Activated CD8-positive, alpha-beta memory T cell treated with anti-CD3 and anti-CD28 coated beads, Interleukin-2, amount 50 U/mL, for 24 hours (primary cell): ENCODE measurements around the gene SLC35A3.
A peak's percentile ranks its signal among the peaks of the same experiment; 100 is the strongest.
"Not testable (repeated sequence)": the region's sequence is repeated elsewhere in the genome, so short reads cannot be mapped to it uniquely, and the experiment has no call there.

ENCODE experiments used
- DNase-seq: peaks from one replicate; pipeline ENCODE4 v3.0.0-alpha.2; 2020; ENCODE audit errors: extremely low read depth

The SLC35A3 gene

DNA sequence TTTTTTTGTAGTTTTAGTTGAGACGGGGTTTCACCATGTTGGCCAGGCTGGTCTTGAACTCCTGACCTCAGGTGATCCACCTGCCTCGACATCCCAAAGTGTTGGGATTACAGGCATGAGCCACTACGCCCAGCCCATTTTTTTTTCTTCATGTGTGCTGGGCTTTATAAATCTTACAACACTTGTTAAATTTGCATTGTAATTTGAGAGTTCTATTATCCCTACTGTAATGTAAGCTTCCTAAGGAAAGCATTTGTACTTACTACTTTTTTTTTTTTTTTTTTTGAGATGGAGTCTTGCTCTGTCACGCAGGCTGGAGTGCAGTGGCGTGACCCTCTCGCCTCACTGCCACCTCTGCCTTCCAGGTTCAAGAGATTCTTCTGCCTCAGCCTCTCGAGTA lies 2.3 kb downstream of the SLC35A3 start:
- not testable (repeated sequence) for DNase-seq

DNA sequence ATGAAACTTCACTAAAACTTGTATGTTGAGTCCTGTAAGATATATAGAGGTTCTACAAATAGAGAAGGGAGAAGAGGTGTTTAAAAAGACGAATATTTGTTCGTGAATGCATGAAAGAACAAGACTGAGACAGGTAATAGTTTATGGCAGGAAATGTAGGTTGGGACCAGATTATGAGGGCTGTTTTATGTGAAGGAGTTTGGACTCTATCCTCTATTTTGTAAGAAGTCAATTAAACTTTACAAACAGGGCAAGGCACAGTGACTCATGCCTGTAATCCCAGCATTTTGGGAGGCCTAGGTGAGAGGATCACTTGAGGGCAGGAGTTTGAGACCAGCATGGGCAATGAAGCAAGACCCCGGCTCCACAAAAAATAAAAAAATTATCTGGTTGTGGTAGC lies 5.7 kb downstream of the SLC35A3 start:
- DNase-seq: no peak

DNA sequence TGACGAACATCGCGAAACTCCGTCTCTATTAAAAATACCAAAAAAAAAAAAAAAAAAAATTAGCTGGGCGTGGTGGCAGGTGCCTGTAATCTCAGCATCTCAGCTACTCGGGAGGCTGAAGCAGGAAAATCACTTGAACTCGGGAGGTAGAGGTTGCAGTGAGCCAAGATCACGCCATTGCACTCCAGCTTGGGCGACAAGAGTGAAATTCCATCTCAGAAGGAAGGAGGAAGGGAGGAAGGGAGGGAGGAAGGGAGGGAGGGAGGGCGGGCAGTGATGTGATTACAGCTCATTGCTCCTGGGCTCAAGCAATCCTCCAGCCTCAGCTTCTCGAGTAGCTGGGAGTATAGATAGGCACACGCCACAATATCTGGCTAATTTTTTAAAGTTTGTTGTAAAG lies 7.5 kb downstream of the SLC35A3 start:
- DNase-seq: not testable (repeated sequence)

DNA sequence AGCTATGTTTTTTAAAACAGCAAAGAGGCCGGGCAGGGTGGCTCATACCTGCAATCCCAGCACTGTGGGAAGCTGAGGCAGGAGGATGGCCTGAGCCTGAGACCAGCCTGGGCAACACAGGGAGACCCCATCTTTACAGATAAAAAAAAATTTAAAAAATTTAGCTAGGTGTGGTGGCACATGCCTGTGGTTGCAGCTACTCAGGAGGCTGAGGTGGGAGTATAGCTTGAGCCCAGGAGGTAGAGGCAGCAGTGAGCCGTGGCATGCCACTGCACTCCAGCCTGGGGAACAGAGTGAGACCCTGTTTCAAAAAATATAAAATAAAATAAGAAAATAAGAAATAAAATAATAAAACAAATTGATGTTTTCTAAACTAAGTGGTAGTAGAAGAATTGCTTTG lies 8.4 kb downstream of the SLC35A3 start:
- no peak for DNase-seq

DNA sequence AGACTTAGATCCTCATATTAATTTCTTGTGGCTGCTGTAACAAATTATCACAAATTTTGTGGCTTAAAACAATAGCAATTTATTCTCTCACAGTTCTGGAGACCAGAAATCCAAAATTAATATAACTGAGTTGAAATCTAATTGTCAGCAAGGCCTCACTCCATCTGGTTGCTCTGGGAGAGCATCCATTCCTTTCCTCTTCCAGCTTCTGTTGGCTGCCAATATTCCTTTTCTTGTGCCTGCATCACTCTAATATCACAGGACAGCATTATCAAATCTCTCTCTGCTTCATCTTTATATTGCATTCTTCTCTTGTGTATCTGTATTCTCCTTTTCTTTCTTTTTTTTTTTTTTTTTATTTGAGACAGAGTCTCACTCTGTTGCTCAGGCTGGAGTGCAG lies 9.3 kb downstream of the SLC35A3 start:
- DNase-seq: no peak

DNA sequence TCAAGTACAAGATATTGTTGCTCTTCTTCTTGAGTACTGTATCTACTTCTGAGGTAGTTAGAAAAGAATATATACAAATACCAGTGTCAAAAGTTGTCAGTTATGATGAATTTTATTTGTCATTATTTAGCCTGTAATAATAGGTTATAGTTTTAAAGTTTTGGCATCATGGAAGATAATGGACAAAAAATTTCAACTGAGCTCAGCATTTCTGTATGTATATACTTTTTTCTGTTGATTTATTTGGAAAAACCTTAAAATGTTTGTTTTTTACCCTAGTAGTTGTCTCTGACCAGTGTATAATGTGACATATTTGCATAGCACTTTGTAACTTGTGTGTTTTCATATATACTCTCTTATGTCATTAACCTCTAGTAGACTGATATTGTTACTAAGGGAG lies 11.1 kb downstream of the SLC35A3 start:
- no peak for DNase-seq

DNA sequence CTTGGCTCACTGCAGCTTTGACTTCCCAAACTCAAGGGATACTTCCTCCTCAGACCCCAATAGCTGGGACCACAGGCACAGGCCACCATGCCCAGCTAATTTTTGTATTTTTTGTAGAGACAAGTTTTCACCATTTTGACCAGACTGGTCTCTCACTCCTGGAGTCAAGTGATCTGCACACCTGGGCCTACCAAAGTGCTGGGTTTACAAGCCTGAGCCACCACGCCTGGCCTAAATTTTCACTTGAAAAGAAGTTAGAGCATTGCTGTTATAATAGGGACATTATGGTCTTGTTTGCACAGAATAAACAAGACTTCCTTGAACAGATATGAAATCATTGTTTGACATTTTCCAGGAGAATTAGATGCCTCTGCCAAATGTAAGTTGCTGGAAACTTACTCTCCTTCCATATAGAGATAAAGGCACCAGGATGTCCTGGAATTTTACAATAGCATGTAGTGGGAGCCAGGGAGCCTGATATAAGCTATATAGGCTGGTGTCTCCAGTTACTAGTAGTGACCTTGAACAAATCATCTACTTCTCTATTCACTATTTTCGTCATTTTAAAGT lies 16.9 kb downstream of the SLC35A3 start:
- no peak for DNase-seq

DNA sequence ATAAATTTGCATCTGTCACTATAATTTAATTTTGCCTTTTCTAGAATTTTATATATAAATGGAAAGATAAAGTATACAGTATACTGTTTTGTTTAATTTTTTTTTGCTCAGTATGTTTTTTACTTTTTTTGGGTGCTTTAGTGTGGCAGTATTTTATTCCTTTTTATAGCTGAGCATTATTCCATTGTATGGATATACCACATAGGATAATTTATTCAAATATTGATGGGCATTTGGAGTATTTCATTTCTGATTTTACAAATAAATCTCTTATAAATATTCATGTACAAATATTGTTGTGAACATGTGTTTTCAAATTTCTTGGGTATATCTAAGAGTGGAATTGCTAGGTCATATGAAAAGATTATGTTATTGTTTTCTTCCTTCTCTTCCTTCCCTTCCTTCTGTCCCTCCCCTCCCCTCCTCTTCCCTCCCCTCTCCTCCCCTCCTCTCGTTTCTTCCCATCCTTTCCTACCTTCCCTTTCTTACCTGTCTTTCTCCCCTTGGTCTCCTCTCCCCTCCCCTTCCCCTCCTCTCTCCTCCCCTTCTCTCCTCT lies 18.5 kb downstream of the SLC35A3 start:
- DNase-seq: no peak

DNA sequence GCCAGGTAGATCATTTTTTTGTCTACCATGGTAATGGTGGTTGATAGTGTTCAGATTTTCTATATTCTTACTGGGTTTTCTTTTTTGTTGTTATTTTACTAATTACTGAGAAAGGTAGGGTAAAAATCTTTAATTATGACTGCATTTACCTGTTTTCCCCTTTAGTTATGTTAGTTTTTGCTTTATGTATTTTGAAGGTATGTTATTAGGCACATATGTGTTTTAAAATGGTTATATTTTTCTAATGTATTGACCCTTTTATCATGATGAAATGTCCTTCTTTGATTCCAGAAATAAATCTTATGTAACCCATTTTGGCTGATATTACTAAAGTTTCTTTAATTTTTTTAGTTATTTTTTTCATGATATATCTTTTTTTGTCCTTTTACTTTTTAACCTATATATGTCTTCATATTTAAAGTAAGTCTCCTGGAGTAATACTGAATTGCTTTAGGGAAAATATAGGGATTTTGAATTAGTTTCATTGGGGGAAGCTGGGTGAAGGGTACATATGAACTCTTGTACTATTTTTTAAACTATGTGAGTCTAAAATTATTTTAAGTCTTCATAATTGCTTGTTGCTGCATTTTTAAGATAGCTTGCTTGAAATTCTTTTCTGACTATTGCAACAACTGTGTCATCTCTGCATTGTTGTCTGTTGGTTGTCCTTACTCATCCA lies 22.4 kb downstream of the SLC35A3 start:
- DNase-seq: no peak

DNA sequence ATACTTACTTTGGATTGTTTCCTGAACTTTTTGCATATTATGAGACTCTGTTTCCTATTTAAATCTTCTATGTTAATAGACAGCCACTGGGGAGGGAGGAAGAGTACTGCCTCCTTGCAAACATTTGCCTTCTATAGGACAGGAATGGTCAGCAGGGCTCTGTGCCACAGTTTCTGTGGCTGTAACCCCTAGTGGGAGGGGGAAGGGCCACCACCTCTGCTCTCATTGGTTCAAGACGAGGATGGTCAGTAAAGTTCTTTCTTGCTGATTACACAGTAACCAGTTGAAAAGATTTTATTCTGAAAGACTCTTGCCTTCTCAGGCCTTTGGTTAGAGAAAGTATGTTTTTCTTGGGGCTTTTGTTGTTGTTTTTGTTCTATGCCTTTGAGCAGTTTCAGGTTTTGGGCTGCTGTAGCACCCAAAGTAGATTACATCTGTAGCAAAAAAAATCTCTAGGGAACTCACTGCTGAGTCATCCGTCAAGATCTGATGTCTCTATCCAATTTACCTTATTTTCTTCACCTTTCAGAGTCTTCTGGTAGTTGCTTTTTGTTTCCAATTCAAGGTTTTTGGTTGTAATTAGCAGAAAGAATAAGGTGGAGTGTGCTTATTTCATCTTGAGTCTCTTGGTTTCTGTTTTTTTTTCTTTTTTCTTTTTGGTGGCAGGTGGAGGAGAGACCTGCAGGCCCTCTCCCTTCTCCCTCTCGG lies 23.1 kb downstream of the SLC35A3 start:
- DNase-seq: no peak

DNA sequence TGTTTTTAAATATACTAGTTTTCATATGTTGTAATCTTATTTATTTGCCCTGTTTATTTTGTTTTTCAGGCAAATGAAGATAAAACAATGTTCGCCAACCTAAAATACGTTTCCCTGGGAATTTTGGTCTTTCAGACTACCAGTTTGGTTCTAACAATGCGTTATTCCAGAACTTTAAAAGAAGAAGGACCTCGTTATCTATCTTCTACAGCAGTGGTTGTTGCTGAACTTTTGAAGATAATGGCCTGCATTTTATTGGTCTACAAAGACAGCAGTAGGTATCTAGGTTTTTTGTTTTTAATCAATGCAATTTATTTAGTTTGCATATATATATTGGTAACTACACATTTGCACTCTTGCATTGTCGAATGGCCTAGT lies 23.7 kb downstream of the SLC35A3 start:
- no peak for DNase-seq

DNA sequence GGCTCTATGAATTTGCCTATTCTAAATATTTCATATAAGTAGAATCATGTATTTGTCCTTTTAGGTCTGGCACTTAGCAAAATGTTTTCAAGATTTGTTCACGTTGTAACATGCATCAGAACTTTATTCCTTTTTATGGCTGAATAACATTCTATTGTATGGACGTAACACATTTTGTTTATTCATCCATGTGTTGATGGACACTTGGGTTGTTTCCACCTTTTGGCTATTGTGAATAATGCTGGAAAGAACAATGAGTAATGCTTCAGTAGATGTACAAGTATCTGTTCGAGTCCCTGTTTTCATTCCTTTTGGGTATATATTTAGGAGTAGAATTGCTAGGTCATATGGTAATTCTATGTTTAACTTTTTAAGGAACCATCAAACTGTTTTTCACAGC lies 24.7 kb downstream of the SLC35A3 start:
- no peak for DNase-seq

DNA sequence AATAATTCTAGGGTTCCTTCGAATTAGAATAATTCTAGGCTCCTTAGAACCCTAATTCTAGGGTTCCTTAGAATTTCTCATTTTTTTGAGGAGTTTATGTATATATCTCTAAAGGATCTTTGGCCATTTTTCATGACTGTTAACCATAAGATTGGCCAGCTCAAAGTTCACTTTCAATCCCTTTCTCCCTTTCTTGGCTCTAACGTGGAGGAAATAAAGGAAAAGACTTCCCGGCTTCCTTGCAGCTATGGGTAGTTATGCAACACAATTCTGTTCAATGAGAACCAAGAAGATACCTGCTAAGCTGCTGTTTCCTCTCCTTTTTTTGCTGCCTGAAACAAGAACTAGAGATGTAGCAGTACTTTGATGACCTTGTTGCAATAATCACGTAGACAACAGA lies 27.2 kb downstream of the SLC35A3 start:
- DNase-seq: no peak

DNA sequence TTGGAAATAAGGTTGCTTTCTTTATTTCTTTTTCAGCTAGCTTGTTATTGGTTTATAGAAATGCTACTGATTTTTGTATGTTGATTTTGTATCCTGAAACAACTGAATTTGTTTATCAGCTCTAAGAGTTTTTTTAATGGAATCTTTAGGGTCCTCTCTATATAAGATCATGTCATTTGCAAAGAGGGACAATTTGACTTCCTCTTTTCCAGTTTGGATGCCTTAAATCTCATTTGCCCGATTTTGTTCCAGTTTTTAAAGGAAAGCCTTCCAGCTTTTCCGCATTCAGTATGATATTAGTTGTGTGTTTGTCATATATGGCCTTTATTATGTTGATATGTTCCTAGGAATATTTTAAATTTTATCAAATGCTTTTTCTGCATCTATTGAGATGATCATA lies 31.7 kb downstream of the SLC35A3 start:
- DNase-seq: no peak

DNA sequence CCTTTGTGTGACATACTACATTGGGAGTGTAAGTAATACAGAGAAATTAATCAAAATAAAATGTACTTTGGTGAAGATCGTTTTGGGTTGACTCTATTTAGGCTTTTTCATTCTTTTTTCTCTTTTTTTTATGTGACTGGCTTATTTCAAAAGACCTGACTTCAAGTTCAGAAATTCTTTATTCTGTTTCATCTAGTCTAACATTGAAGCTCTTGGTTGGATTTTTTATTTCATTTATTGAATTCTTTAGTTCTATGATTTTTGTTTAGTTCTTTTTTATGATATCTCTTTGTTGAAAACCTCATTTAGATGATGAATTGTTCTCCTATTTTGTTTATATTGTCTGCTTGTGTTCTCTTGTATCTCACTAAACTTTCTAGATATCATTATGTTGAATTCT lies 35.6 kb downstream of the SLC35A3 start:
- DNase-seq: no peak

DNA sequence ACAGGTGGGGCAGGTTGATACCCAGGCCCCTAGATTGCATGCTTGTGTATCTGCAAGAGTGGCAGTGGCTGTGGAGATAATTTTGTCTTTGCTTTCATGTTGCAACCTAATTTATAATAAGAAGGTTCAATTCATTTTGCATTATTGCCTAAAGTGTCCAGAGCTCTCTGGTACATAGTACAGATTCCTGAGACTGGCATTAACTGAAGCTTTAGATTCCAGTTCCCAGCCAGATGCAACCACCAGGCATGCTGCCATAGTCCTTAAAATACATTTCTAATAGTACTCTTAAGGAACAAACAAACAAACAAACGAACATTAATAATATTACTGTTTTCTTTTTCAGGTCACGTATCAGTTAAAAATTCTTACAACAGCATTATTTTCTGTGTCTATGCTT lies 36.9 kb downstream of the SLC35A3 start:
- no peak for DNase-seq

DNA sequence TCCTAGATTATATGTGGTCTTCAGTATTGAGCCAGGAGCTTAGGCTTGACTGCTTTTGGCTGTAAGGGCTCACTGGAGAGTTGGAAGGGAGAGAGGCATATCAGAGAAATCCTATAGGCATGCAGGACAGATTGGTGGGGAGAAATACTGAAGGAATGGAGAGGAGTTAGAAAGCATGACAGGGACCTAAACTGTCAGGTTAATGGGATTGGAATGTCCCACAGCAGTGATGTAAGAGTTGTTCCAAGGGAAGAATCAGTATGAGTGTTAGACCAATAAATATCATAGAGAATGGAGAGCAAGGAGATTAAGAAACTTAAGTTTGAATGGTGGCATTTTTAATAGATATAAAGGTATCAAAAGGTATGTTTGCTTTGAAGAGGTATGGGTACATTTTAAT lies 39.7 kb downstream of the SLC35A3 start:
- no peak for DNase-seq

DNA sequence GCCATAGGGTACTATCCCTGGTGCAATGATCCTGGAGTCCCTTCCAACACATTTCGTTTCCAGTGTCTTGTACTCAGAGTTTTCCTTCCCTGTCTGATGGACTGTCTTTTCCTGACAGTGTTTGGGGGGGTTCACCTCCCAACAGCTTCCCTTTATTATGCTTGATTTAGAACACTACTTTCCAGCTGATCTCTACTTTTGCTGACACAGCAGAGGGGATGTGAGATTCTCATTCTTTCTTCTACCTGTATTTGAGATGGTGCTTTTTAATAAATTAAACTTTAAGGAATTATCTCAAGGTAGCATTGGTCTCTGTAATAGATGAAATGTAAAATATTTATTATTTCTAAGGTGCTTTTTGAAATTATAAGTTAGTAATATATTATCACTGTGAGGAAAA lies 41.0 kb downstream of the SLC35A3 start:
- no peak for DNase-seq

DNA sequence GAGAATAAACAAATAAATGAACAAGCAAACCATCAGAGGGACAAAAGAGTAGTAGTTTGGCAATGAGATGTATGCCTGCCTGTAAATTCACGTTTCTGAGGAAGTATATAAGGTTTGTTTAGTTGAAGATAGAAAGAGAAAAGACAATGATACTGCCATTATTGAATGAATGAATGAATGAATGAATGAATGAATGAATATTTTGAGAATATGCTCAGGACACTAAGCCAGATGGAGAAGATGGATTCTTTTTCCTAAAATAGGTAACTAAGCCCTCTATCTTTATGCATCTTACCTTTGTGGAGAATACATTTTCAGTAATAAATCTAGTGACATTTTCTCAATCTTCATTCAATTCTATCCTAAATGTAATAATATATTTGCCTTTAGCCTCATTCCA lies 49.4 kb downstream of the SLC35A3 start:
- DNase-seq: no peak

DNA sequence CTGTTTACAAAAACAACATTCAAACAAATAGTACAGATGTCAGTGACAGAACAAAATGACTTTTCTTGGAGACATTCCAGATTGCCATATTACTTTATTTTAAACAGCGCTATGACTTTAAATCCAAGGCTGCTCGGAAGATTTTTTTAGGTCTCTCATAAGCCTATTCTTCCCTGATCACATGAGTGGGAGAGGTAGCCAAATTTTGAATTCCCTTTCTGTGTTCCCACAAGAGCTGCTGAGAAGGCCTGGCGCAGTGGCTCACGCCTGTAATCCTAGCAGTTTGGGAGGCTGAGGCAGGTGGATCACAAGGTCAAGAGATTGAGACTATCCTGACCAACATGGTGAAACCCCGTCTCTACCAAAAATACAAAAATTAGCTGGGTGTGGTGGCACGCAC lies 53.7 kb downstream of the SLC35A3 start:
- DNase-seq: no peak

DNA sequence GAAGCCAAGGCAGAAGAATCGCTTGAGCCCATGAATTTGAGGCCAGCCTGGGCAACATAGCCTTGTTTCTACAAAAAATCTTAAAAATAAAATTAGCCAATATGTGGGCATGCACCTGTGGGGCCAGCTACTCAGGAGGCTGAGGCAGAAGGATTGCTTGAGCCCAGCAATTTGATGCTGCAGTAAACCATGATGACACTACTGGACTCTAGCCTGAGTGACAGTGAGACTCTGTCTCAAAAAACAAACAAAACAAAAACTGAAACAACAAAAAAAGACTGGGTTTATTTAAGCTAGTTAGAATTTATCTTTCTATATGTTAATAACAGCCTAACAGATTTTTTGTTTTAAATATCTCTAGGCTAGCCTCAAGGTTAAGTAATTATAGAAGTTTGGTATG lies 57.4 kb downstream of the SLC35A3 start:
- no peak for DNase-seq

DNA sequence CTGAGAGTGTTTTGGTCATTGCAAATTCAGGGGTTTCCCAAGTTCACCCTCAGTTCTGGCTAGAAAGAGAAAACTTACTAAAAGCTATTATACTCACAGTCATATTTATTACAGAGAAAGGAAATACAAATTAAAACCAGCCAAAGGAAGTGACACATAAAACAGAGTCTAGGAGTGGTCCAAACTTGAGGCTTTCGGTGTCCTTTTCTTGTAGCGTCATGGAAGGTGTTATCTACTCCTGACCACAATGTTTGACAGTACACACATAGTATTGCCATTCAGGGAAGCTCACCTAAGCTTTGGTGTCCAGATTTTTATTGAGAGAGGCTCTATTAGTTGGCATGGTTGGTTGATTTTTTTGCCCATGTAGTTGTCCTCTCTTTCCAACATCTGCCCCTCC lies 59.0 kb downstream of the SLC35A3 start:
- peak; percentile 8 for DNase-seq

DNA sequence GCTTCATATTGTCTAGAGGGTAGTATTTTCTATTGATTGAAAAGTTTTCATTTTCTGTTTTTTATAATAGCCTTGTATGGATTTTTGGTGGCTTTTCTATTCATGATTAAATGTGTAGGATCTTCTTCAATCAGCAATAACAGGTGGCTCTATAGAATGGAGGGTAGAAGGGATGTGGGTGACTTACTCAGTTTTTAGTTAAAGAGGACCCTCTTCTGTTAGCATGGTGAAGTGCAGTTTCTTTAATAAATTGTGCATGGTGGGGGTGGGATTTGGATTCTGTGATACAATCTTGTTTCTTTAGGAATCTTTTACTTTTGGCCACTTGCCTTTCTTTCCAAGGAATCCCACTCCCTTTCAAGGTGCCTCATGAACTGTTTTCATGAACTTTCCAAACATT lies 64.7 kb downstream of the SLC35A3 start:
- no peak for DNase-seq
